Measurements from ENCODE around the gene DMWD. TPM values are rescaled to one million over a fixed set of nuclear protein-coding genes. Genes with fewer than 3 reads are reported as not detected.

Gene DMWD
- total RNA-seq, 1 donor from 2014 or later = 17.4 TPM

DNA sequence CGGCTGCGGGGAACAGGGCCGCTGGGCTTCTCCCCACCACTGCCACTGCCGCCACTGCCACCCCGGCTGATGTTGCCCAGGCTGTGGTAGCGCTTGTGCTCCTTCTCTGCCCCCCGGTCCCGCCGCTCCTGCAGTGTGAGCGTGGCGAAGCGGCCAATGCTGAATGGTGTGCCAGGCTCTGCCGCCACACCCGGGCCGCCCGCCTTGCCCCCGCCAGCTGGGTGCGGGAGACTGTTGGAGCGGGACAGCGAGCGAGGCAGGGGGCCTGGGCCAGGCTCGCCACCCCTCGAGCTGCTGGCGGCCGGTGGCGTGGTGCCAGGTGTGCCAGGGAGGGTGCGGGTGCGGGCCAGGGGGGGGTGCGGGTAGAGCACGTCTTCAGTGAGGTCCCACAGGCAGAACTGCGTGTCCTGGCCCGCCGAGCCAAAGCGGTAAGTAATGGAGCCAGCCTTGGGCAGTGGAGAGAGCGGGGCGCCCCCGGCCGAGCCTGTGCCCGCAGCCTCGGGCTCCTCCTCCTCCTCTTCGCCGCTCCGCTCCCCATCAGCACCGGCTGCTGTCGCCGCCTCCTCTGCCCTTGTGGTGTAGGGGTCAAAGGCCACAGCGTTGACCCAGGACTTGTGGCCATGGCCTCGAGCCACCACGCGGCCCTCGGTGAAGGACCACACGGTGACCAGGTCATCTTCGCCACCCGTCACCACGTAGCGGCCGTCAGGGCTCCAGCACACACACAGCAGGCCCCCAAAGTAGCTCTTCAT is 6.7 kb downstream of the DMWD start:
- no peak for ATAC-seq

DNA sequence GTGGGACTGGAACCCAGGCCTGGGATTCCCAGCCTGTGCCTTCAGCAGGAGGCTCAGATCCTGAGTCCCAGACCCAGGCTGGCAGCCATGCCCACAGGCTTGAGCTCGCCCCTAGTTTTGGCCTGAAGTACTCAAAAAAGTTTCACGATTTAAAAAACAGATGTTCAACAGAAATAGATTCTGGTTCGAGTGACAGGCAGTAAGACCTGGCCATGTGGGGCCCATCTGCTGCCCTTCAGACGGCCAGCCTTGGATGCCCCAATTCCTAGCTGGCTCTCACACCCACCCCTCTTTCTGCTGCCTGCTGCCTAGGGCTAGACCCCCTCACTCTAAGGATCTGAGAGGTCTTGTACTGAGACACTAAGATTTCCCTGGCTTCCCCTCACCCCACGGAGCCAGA is 7.5 kb downstream of the DMWD start:
- ATAC-seq = no peak

DNA sequence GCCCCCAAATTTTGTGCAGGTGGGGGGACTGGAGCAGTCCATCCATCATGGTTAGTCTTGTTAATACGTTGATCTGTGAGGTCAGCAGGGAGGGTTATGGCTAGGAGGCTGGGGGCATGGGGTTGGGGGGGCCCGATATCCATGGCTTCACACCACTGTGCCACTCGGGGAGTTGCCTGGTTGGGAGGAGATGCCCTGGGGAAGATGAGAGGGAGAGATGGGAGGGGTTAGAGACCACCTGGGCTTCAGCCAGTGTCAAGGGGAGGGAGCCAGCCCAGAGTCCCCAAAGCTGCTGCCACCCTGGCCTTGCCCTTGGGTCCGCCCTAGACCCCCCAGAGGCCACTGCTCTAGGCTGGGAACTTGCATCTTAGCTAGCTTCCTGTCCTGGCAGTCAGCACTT is 8.5 kb downstream of the DMWD start:
- no peak for ATAC-seq

DNA sequence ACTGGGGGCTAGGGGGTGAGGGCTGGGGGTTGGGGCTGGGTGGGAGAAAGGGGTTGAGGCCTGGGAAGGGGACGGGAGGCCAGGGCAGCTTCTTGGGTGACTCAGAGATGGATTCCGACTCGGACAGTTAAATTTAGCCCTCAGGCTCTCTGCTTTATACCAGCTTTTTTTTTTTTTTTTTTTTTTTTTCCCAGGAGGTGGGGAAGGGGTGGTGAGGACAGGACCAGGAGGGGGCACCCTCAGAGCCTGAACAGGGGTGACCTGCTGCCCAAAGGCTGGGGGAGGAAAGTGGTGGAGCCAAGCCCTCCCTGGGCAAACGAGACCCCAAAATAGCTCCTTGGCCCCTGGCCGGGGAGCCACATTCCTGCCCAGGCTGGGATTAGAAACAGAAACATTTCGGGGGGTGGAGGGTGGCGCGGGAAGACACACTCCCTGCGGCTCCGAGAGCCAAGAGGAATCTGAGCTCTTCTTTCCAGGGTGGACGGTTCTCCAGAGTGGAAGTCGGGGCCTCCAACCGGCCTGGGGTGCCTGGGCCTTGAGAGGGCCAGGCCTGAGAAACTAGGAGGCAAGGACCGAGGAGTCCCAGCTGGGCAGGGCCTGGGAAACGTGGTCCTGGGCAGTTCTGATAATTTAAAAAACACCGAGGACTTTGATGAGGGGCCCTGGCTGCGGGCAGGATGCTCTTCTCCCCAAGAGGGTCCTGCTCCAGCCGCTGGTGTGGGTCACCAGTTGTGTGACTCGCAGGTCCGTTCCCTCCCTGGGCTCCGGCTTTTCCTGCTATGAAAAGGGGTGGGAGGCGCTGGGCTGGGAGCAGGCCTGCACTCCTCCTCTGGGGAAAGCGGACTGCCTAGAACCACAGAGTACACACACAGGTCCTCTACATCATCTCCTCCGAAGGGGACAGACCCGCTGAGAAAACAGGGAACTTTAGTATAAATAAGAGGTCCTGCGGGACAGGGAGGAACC is 9.5 kb downstream of the DMWD start:
- ATAC-seq = no peak

DNA sequence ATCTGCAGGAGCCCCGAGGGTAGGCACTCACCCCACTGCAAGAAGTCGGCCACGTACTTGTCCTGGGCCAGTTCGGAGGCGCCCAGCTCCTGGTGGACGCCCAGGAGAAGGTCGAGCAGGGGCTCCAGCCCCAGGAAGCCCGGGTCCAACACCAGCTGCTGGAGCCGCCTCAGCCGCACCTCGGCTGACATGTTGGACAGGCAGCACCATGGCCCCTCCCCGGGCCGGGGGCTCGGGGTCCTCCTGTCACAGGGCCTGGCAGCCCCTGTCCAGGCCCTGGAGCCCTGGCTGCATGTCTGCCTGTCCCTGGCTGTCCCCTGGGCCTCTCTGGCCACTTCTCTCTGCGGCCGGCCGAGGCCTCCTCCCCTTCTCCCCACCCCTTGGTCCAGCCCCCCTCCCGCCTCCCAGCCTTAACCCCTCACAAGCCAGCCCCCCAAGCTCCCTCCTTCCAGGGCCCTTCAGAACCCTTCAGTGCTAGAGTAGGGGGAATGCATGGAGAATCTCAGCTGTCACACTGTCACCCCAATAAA is 10.4 kb downstream of the DMWD start, which contains the start of gene DMPK:
Gene DMPK (minus strand): TSS at position 329 of the 530 bp plus-strand sequence. CDS start 138 bp downstream, at position 191.
- ATAC-seq = no peak

DNA sequence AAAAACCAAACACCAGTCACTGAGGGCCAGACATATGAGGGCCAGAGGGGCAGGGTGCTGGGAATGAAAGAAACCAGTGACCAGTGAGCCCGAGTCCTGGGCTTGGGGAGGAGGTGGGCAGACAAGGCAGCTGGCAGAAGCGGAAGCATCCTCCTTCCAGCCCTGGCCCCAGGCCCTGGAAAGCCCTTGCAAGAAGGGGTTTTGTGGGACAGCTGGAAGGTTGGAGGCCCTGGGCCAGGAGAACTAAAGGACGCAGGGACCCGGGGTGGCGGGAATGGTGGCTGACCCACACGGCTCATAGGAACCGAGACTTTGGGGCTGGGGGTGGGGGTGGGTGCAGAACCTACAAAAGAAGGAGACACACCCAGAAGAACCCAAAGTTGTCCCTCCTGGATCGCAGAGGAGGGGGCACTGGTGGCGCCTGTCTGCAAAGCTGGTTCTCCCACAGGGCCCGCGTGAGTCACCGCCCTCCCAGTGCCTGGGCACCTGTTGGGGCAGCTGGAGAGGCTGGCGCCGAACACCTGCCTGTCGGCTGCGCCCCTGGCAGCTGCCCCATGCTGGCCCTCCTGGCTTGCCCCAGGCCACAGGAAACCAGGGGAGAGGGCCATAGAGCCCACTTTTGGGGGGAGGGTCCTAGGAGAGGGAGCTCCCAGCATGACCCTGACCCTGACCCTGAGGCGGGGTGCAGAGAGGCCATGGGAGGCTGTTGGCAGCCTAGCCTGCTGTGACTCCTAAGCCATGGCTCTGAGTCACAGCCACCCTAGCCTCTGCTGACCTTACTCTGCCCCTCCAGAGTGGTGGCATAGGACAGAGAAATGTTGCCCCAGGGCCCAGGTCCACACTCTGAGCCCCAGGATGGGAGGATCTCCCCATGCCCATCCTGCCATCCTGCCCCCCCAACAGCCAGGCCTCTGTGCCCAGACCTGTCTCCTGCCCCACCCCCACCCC is 11.2 kb downstream of the DMWD start:
- ATAC-seq = peak; percentile 60

DNA sequence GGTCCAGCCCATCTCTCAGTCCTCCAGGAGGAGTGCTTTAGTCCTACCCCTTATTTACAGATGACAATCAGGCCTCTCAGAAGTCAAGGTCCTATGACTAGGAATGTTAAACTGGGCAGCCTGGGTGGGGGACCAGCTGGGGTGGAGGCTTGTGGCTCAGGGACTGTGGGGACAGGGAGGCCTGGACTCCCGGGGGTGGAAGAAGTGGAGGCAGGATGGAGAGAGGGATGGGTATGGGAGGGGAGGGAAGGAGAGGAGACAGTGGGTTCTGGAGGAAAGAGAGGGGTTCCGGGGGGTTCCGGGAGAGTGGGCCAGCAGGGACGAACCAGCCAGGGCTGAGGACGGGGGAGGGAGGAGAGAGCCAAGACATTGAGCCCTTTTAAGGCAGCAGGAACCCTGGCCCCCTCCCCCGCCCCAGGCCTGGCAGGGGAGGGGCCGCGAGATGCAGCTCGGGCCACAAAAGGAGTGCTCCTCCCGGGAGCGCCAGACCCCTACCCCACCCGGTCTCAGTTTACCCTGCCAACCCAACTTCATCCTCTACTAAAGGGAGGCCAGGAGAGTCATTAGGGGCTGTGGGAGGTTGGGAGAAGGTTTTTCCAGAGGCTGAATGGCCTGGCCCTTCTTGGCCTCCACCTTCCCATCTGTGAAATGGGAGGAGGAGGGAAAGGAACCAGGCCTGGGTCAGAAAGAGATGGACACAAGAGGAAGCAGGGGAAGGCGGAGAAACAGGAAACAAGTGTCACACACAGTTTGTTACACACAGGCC is 12.0 kb downstream of the DMWD start:
- no peak for ATAC-seq

DNA sequence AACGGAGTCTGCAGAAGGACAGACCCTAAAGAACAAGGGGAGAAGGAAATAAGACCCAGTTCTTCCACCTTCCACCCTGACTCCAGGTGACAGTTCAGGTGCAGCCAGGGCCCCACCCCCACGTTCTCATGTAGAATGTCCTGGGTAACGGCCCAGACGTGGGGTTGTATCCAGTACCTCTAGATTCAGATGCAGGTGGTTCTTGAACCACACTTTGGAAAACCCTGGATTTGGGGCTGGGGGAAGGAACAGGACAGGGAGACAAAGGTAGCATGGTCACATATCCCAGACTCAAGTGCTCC is 12.5 kb downstream of the DMWD start:
- no peak for ATAC-seq

DNA sequence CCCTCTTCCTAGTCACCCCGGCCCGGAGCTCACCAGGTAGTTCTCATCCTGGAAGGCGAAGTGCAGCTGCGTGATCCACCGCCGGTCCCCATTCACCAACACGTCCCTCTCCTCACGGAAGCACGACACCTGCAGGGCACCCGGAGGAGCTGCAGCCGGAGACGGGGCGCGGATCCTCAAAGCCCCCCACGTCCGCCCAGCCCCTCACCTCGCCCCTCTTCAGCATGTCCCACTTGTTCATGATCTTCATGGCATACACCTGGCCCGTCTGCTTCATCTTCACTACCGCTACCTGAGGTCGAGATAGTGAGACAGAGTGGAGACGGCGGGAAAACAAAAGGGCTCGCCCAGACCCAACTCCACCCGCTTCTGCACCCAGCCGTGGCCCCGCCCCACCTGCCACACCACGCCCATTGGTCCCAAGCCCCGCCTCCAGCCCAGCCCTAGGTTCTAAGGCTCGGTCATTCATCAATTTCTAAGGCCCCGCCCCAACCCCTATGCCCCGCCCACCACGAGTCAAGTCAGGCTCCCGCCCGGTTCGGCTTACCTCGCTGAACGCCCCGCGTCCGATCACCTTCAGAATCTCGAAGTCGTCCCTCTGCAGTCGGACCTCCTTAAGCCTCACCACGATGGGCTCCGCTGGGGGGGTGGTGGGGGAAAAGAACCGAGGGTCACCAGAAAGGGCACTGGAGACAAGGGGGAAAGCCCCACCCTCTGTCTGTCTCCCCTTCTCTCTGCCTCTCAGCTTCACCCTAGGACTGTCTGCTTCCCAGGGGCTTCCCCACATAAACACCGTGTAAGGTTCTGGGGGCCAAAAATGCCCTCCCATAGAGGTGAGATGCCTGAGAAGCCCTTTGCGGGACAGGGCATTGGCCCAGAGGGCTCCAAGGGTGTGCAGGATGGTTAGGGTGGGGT is 13.2 kb downstream of the DMWD start:
- ATAC-seq = peak; percentile 85

DNA sequence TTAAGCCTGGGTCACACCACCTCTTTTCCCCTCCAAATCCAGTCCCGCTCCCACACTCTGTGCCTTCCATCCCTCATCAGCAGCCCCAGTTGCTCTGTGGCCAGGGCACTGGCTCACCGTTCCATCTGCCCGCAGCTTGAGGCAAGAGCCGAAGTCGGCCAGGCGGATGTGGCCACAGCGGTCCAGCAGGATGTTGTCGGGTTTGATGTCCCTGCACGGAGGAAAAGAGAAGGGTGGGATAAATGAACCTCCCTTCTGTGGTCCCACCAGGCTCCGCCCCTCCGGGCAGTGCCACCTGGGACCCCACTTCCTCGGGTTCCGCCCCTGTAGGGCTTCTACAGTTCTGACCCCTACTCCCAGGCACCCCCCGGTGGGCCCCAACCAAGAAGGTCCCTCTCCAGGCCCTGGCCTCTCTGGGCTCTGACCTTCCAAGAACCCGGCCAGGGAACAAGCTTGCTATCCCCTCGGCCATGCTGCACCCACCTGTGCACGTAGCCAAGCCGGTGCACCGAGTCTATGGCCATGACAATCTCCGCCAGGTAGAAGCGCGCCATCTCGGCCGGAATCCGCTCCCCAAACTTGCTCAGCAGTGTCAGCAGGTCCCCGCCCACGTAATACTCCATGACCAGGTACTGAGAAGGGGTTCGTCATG is 14.5 kb downstream of the DMWD start:
- ATAC-seq = no peak

DNA sequence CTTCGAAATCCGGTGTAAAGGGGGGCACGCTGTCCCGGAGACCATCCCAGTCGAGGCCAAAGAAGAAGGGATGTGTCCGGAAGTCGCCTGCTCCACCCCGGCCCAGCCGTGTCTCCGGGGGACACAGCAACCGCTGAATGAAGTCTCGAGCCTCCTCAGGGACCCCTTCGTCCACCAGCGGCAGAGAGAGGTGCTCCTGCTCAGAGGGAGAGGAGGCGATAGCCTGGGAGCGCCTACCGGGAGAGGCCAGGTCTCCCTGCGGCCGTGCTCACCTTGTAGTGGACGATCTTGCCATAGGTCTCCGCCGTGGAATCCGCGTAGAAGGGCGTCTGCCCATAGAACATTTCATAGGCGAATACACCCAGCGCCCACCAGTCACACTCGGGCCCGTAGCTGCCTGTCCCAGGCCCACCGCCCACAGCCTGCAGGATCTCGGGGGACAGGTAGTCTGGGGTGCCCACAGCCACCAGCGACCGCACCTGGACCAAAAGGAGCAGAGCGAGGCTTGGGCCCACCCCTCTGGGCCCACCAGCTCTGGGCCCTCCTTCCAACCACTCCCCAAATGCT is 15.2 kb downstream of the DMWD start:
- no peak for ATAC-seq

DNA sequence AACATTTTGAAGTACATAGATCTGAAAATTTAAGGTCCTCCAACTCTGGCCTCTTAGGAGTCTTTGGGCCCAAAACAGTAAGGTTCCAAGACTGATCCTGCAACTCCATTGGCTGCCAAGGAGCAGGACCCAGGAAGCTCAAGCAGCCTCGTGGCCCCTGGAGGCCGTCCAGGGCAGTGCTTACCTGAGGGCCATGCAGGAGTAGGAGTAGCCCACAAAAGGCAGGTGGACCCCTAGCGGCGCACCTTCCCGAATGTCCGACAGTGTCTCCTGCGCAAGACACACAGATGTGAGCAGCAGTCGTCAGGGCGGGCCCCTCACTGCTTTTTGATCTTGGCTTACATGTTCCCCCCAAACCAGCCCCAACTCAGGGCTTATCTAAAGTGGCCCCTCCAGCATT is 17.9 kb downstream of the DMWD start:
- no peak for ATAC-seq

DNA sequence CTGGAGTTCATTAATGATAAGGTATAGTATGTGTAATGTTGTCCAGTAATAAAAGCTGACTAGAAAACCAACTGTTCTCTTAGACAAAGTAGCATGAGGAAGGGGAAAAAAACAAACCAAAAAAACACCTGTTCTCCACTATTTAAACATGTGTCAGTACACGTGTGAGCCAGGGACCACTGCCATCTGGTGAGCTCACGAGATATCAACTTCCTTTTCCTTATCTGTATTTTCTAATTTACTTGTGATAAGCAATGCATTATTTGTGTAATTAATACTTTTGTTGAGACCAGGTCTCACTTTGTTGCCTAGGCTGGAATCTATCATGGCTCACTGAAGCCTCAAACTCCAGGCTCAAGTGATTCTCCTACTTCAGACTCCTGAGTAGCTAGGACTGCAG is 19.3 kb downstream of the DMWD start:
- ATAC-seq = no peak

DNA sequence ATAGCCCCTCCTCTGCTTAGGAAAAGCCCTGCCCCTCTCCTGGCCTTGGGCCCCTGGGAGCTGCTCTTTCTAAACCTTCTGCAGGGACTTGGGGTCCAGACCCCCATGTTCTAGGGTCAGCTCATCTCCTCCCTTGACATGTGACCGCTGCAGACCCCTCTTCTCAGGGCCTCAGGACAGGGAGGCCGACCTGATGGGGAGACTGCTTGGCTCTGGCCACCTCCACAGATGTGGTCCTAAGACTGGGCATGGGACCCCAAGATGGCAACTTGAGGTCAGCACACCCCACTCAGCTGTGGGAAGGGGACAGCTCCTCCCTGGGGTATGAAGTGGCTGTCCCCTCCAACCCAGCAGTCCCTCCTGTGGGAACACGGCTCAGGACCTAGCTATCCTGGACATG is 19.7 kb downstream of the DMWD start:
- ATAC-seq = no peak

DNA sequence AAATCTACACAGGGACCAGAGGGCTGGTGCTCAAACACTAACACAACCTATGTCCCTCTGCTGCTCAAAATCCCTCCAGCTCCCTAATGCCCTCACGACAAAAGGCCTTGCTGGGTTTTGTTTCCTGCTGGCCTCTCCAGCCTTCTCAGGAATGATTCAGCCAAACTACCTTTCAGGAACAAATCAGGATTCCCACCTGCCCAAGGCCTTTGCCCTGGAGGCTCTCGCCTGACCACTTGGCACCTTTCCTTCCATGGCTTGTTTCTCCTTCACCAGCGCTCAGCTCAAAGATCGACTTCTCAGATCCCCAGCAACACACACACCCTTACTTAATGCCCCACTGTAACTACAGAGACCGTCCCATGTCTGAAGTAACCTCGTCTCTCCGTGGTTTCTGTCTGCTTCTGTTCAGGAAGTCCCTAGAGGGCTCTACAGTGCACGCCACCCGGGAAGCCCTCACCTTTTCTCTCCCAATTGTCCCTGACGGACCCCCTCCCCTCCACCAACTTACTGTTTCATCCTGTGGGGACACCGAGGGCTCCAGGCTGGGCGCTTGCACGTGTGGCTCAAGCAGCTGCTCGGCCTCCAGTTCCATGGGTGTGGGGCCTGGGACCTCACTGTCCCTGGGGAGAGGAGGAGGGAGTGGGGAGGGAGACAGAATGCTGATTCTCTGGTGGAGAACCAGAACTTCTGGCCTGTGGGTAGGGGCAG is 20.4 kb downstream of the DMWD start:
- no peak for ATAC-seq

DNA sequence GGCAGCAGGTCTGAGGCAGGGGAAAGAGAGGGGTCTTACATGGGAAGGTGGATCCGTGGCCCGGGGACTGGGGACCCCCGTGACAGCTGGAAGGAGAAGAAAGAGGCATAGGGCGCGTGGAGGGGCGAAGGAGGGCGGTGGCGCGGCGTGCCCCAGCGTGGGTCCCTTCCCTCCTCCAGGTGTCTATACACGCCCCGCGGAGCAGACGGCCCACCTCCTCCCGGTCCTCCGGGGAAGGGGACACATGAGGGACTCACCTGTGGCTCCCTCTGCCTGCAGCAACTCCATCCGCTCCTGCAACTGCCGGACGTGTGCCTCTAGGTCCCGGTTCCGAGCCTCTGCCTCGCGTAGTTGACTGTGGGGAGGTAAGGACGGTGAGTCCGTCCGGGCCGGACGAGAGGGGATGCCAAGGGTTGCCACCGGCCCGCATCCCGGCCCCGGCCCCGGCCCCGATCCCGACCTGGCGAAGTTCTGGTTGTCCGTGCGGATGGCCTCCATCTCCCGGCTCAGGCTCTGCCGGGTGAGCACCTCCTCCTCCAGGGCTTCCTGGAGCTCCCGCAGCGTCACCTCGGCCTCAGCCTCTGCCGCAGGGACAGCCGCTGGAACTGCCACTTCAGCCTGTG is 21.2 kb downstream of the DMWD start:
- no peak for ATAC-seq

DNA sequence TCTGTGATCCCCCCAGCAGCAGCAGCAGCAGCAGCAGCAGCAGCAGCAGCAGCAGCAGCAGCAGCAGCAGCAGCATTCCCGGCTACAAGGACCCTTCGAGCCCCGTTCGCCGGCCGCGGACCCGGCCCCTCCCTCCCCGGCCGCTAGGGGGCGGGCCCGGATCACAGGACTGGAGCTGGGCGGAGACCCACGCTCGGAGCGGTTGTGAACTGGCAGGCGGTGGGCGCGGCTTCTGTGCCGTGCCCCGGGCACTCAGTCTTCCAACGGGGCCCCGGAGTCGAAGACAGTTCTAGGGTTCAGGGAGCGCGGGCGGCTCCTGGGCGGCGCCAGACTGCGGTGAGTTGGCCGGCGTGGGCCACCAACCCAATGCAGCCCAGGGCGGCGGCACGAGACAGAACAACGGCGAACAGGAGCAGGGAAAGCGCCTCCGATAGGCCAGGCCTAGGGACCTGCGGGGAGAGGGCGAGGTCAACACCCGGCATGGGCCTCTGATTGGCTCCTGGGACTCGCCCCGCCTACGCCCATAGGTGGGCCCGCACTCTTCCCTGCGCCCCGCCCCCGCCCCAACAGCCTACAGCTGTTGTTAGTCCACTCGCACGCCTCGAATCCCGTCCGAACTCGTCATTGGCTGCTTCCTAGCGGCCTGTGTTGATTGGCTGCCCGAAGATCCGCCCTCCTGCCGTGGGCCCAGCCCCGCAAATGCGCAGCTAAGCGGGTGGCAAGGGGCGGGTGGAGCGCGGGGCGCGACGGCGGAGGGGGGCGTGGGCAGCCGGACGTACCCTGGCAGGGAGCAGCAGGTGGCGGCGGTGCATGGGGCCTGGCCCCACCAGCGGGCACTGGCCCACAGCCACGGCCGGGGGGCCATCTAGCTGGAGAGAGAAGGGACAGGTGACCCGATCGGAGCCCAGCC is 22.2 kb downstream of the DMWD start:
- peak; percentile 86 for ATAC-seq

Data from esophagus mucosa (tissue), 1 donor.